Measurements from ENCODE around the gene DNALI1.

DNA sequence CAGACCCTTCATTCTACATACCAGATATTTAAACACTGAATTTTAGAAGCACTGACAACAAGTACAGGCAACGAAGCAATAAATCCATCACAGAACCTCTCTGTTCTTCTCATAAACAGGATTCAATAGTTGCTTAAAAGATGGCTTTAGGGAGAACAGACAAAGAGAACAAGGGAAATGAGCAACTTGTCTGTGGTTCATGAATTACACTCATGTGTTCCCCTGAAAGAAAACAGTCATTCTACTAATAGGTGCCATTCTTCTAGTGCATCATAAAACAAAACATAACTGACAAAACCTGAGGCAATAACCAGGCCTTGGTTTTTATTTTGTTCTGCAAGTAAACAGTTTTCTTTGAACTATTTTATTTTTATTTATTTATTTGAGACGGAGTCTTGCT, 32.2 kb downstream of the DNALI1 start:
- TF ChIP-seq CTCF (IDR thresholded peaks at IDR 0.05; ENCODE audit: extremely low read depth in 1 of 2, insufficient read depth in 1 of 2, low read depth in 1 of 2, low read length in 2 of 2) = no peak
- TF ChIP-seq, protein P1, sequence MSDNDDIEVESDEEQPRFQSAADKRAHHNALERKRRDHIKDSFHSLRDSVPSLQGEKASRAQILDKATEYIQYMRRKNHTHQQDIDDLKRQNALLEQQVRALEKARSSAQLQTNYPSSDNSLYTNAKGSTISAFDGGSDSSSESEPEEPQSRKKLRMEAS (IDR thresholded peaks at IDR 0.05; ENCODE audit: insufficient read depth, insufficient read length) = no peak
- no peak for TF ChIP-seq JUN (IDR thresholded peaks at IDR 0.05; ENCODE audit: borderline replicate concordance, insufficient read depth, insufficient read length, low read depth)
